ENCODE data around the gene CCDC34.

The CCDC34 gene

GRCh38 chr11:27392278-27393114 is 29.5 kb upstream of the CCDC34 start:
- DNase-seq (ENCODE audit: low spot score), result no peak

GRCh38 chr11:27391331-27392015 is 28.5 kb upstream of the CCDC34 start:
- no peak for DNase-seq (ENCODE audit: low spot score)

GRCh38 chr11:27390318-27391295 is 27.6 kb upstream of the CCDC34 start:
- DNase-seq (ENCODE audit: low spot score), result no peak

- DNase-seq (ENCODE audit: low spot score), result no peak
Observed at GRCh38 chr11:27388869-27389268, 25.9 kb upstream of the CCDC34 start.

- no peak for DNase-seq (ENCODE audit: low spot score)
Observed at GRCh38 chr11:27388001-27388400, 25.0 kb upstream of the CCDC34 start.

- peak; percentile 15 for DNase-seq (ENCODE audit: low spot score)
Observed at GRCh38 chr11:27387362-27387761, 24.3 kb upstream of the CCDC34 start.

- DNase-seq (ENCODE audit: low spot score), result peak; percentile 8
Observed at GRCh38 chr11:27386181-27386845, 23.3 kb upstream of the CCDC34 start.

- DNase-seq (ENCODE audit: low spot score), result no peak
Observed at GRCh38 chr11:27385245-27385644, 22.2 kb upstream of the CCDC34 start.

GRCh38 chr11:27384227-27384626 is 21.2 kb upstream of the CCDC34 start:
- DNase-seq (ENCODE audit: low spot score), result no peak

GRCh38 chr11:27383645-27384044 is 20.6 kb upstream of the CCDC34 start:
- DNase-seq (ENCODE audit: low spot score), result no peak

GRCh38 chr11:27381238-27381666 is 18.2 kb upstream of the CCDC34 start:
- DNase-seq (ENCODE audit: low spot score), result no peak

GRCh38 chr11:27380771-27381170 is 17.8 kb upstream of the CCDC34 start:
- DNase-seq (ENCODE audit: low spot score), result no peak

- DNase-seq (ENCODE audit: low spot score), result no peak
Observed at GRCh38 chr11:27379449-27379848, 16.4 kb upstream of the CCDC34 start.

GRCh38 chr11:27375370-27375769 is 12.4 kb upstream of the CCDC34 start:
- no peak for DNase-seq (ENCODE audit: low spot score)

GRCh38 chr11:27373856-27374602 is 11.0 kb upstream of the CCDC34 start:
- DNase-seq (ENCODE audit: low spot score), result no peak

GRCh38 chr11:27373392-27373791 is 10.4 kb upstream of the CCDC34 start:
- no peak for DNase-seq (ENCODE audit: low spot score)

GRCh38 chr11:27372164-27372563 is 9.1 kb upstream of the CCDC34 start:
- no peak for DNase-seq (ENCODE audit: low spot score)

GRCh38 chr11:27371489-27371888 is 8.5 kb upstream of the CCDC34 start:
- no peak for DNase-seq (ENCODE audit: low spot score)

GRCh38 chr11:27370374-27370773 is 7.4 kb upstream of the CCDC34 start:
- DNase-seq (ENCODE audit: low spot score), result no peak

- no peak for DNase-seq (ENCODE audit: low spot score)
Observed at GRCh38 chr11:27367881-27368280, 4.9 kb upstream of the CCDC34 start.

- no peak for DNase-seq (ENCODE audit: low spot score)
Observed at GRCh38 chr11:27363576-27364117, 632 bp upstream of the CCDC34 start.
